ENCODE data around the gene CNST.

The CNST gene

GRCh38 chr1:246552110-246552509 lies 14.1 kb upstream of the CNST start:
- H3K4me3 ChIP-seq (ENCODE audit: low read length): no peak overlapping the region
- H4K20me1 ChIP-seq (ENCODE audit: insufficient read depth, low read length): no peaks in the 10 kb centered on the region
- TF ChIP-seq EZH2 (optimal IDR thresholded peaks at IDR 0.05; ENCODE audit: low read depth, low read length): no peak
- TF ChIP-seq EZH2phosphoT487 (IDR thresholded peaks at IDR 0.05; ENCODE audit: low read length): no peak
- TF ChIP-seq, protein P1, sequence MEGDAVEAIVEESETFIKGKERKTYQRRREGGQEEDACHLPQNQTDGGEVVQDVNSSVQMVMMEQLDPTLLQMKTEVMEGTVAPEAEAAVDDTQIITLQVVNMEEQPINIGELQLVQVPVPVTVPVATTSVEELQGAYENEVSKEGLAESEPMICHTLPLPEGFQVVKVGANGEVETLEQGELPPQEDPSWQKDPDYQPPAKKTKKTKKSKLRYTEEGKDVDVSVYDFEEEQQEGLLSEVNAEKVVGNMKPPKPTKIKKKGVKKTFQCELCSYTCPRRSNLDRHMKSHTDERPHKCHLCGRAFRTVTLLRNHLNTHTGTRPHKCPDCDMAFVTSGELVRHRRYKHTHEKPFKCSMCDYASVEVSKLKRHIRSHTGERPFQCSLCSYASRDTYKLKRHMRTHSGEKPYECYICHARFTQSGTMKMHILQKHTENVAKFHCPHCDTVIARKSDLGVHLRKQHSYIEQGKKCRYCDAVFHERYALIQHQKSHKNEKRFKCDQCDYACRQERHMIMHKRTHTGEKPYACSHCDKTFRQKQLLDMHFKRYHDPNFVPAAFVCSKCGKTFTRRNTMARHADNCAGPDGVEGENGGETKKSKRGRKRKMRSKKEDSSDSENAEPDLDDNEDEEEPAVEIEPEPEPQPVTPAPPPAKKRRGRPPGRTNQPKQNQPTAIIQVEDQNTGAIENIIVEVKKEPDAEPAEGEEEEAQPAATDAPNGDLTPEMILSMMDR (IDR thresholded peaks at IDR 0.05; ENCODE audit: low read length): no peak
- H3F3A ChIP-seq (ENCODE audit: insufficient read depth, low read length): no peaks in the 10 kb centered on the region
- no peaks in the 10 kb centered on the region for H3K9me2 ChIP-seq (replicated peaks; ENCODE audit: insufficient read depth, low read length)
- no peak overlapping the region for H3K9ac ChIP-seq (ENCODE audit: low read length)
- no peak for DNase-seq
- H3K4me2 ChIP-seq (ENCODE audit: low read depth, low read length): no peak overlapping the region
- H3K27ac ChIP-seq (ENCODE audit: low read length): no peak overlapping the region
- no peaks in the 10 kb centered on the region for H3K9me3 ChIP-seq (replicated peaks; ENCODE audit: insufficient read depth, low read length)
- H2AFZ ChIP-seq (ENCODE audit: low read length): no peak overlapping the region
- peaks cover 15% of the 10 kb centered on the region for H3K36me3 ChIP-seq (replicated peaks; ENCODE audit: insufficient read depth, low read length)
- no peaks in the 10 kb centered on the region for H3K27me3 ChIP-seq (replicated peaks; ENCODE audit: insufficient read depth, low read length)
- no peaks in the 10 kb centered on the region for H3K4me1 ChIP-seq (ENCODE audit: low read length)
- peaks cover 36% of the 10 kb centered on the region for H3K79me2 ChIP-seq (ENCODE audit: low read length)

DNA sequence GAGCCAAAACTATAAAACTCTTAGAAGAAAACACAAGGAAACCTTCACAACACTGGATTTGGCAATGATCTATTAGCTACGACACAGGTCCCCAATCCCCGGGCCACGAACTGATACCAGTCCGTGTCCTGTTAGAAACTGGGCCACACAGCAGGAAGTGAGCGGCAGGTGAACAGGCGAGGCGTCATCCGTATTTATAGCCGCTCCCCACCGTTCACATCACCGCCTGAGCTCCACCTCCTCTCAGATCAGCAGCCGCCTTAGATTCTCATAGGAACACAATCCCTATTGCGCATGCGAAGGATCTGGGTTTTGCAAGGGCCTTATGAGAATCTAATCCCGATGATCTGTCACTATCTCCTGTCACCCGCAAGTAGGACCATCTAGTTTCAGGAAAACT lies 12.1 kb upstream of the CNST start:
- H3K9me3 ChIP-seq (replicated peaks; ENCODE audit: insufficient read depth, low read length): no peaks in the 10 kb centered on the region
- DNase-seq: no peak
- no peak overlapping the region for H3K9ac ChIP-seq (ENCODE audit: low read length)
- H2AFZ ChIP-seq (ENCODE audit: low read length): no peak overlapping the region
- H3K9me2 ChIP-seq (replicated peaks; ENCODE audit: insufficient read depth, low read length): no peaks in the 10 kb centered on the region
- TF ChIP-seq EZH2phosphoT487 (IDR thresholded peaks at IDR 0.05; ENCODE audit: low read length) (no peak), EZH2 (optimal IDR thresholded peaks at IDR 0.05; ENCODE audit: low read depth, low read length) (no peak)
- TF ChIP-seq, protein P1 (IDR thresholded peaks at IDR 0.05; ENCODE audit: low read length): no peak
- peaks cover 50% of the 10 kb centered on the region for H3K79me2 ChIP-seq (ENCODE audit: low read length)
- H3K27ac ChIP-seq (ENCODE audit: low read length): no peak overlapping the region
- no peaks in the 10 kb centered on the region for H3K4me1 ChIP-seq (ENCODE audit: low read length)
- H3K27me3 ChIP-seq (replicated peaks; ENCODE audit: insufficient read depth, low read length): no peaks in the 10 kb centered on the region
- peaks cover 21% of the 10 kb centered on the region for H3K36me3 ChIP-seq (replicated peaks; ENCODE audit: insufficient read depth, low read length)
- no peak overlapping the region for H3K4me2 ChIP-seq (ENCODE audit: low read depth, low read length)
- no peaks in the 10 kb centered on the region for H4K20me1 ChIP-seq (ENCODE audit: insufficient read depth, low read length)
- no peaks in the 10 kb centered on the region for H3F3A ChIP-seq (ENCODE audit: insufficient read depth, low read length)
- no peak overlapping the region for H3K4me3 ChIP-seq (ENCODE audit: low read length)

- H3K27me3 ChIP-seq (replicated peaks; ENCODE audit: insufficient read depth, low read length): no peaks in the 10 kb centered on the region
- no peak overlapping the region for H3K27ac ChIP-seq (ENCODE audit: low read length)
- H3K4me1 ChIP-seq (ENCODE audit: low read length): no peaks in the 10 kb centered on the region
- H3K9me2 ChIP-seq (replicated peaks; ENCODE audit: insufficient read depth, low read length): no peaks in the 10 kb centered on the region
- H2AFZ ChIP-seq (ENCODE audit: low read length): no peak overlapping the region
- TF ChIP-seq EZH2 (optimal IDR thresholded peaks at IDR 0.05; ENCODE audit: low read depth, low read length): no peak
- no peak for TF ChIP-seq EZH2phosphoT487 (IDR thresholded peaks at IDR 0.05; ENCODE audit: low read length)
- TF ChIP-seq, protein P1 (IDR thresholded peaks at IDR 0.05; ENCODE audit: low read length): no peak
- peaks cover 15% of the 10 kb centered on the region; the same call in 1 of the 2 replicates for H3K36me3 ChIP-seq (replicated peaks; ENCODE audit: insufficient read depth, low read length)
- H3F3A ChIP-seq (ENCODE audit: insufficient read depth, low read length): no peaks in the 10 kb centered on the region
- H3K9ac ChIP-seq (ENCODE audit: low read length): no peak overlapping the region
- H3K4me2 ChIP-seq (ENCODE audit: low read depth, low read length): no peak overlapping the region
- H4K20me1 ChIP-seq (ENCODE audit: insufficient read depth, low read length): no peaks in the 10 kb centered on the region
- no peak for DNase-seq
- H3K9me3 ChIP-seq (replicated peaks; ENCODE audit: insufficient read depth, low read length): no peaks in the 10 kb centered on the region
- H3K4me3 ChIP-seq (ENCODE audit: low read length): no peak overlapping the region
- H3K79me2 ChIP-seq (ENCODE audit: low read length): peaks cover 64% of the 10 kb centered on the region
Observed at GRCh38 chr1:246558041-246558440, 8.2 kb upstream of the CNST start.
